ENCODE measurements around the gene AEBP1. TPM values are rescaled to one million over a fixed set of nuclear protein-coding genes. Genes with fewer than 3 reads are reported as not detected.

Gene AEBP1
- total and polyA plus RNA-seq, 8 donors: 5.1 to 49.3 (median 17.5) TPM

DNA sequence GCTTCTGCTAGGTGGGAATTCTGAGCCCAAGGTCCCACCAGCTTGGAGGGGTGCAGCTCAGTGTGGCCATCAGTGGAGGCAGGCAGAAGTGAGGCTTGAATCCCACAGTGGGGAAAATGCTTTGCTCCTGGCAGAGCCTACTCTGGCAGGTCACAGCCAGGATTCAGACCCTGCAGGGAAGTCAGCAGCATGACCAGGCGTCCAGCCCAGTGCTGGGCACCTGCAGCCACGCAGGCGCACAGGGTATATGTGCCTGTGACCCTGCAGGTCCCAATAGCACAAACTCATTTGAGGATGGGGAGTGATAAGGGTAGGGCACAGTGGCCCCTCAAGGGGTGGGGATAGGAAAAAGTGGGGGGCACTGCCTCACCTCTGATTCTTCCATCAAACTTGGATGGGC is 8.4 kb upstream of the AEBP1 start:
- Histone ChIP-seq H3K9me3 (no peaks in the 10 kb centered on the region), H3K36me3 (no peaks in the 10 kb centered on the region), H3K27me3 (no peaks in the 10 kb centered on the region), H3K27ac (no peak overlapping the region), H3K4me3 (no peak overlapping the region), H3K4me1 (no peaks in the 10 kb centered on the region)
- TF ChIP-seq CTCF (IDR thresholded peaks at IDR 0.05): no peak
- intact Hi-C loops (cut with DNase I): no loop called here
- FAIRE-seq: no peak
- no peak for ATAC-seq
- no peak for DNase-seq
- 81 to 100% methylated on average over 3 of the region's 3 CpGs for WGBS, 2 donors

GRCh38 chr7:44096326-44096881 is 7.7 kb upstream of the AEBP1 start:
- H3K27me3 ChIP-seq: no peaks in the 10 kb centered on the region
- H3K27ac ChIP-seq: no peak overlapping the region
- H3K9me3 ChIP-seq: no peaks in the 10 kb centered on the region
- no peaks in the 10 kb centered on the region for H3K4me1 ChIP-seq
- ATAC-seq: no peak
- no peak for FAIRE-seq
- intact Hi-C loops (cut with DNase I): no loop called here
- no peak for TF ChIP-seq CTCF (IDR thresholded peaks at IDR 0.05)
- H3K36me3 ChIP-seq: no peaks in the 10 kb centered on the region
- no peak for DNase-seq
- WGBS, 2 donors: 68 to 69% methylated on average over 8 of the region's 8 CpGs
- no peak overlapping the region for H3K4me3 ChIP-seq

- no peak for TF ChIP-seq CTCF (IDR thresholded peaks at IDR 0.05)
- H3K27ac ChIP-seq: no peak overlapping the region
- no peak for DNase-seq
- H3K4me3 ChIP-seq: no peak overlapping the region
- no peaks in the 10 kb centered on the region for H3K27me3 ChIP-seq
- H3K36me3 ChIP-seq: no peaks in the 10 kb centered on the region
- intact Hi-C loops (cut with DNase I): no loop called here
- H3K9me3 ChIP-seq: no peaks in the 10 kb centered on the region
- no peak for FAIRE-seq
- no peaks in the 10 kb centered on the region for H3K4me1 ChIP-seq
- WGBS, 2 donors: 77 to 80% methylated on average over 9 of the region's 9 CpGs
- no peak for ATAC-seq
Measured at GRCh38 chr7:44097064-44097932, 6.8 kb upstream of the AEBP1 start.

- 72 to 84% methylated on average over 6 of the region's 6 CpGs for WGBS, 2 donors
- FAIRE-seq (no peak), DNase-seq (no peak), ATAC-seq (no peak)
- no peak for TF ChIP-seq CTCF (IDR thresholded peaks at IDR 0.05)
- Histone ChIP-seq H3K36me3 (no peaks in the 10 kb centered on the region), H3K27ac (no peak overlapping the region), H3K4me1 (no peaks in the 10 kb centered on the region), H3K9me3 (no peaks in the 10 kb centered on the region), H3K27me3 (no peaks in the 10 kb centered on the region), H3K4me3 (no peak overlapping the region)
- intact Hi-C loops (cut with DNase I): no loop called here
Measured at GRCh38 chr7:44098092-44099068, 5.8 kb upstream of the AEBP1 start.

All from pancreas (tissue), 10 donors.